Gastrocnemius medialis (tissue), 4 donors: Measurements from ENCODE around the gene RASA3.

ENCODE experiments used
- POLR2A ChIP-seq, 2 donors: fragments of 450-650 bp; IDR thresholded peaks; one replicate each; pipeline ENCODE4 v1.6.1; 2017; ENCODE audit warnings: antibody characterized with exemption in 2 of 2, mild to moderate bottlenecking in 2 of 2, moderate library complexity in 2 of 2
- TF ChIP-seq, protein P1 (sequence below), 5 experiments: fragments of 450-650 bp in 3 of 5; fragments of 200-600 bp in 2 of 5; sonication (generic) in 2 of 5; IDR thresholded peaks in 4 of 5; conservative IDR thresholded peaks in 1 of 5; 1 replicate in 4 of 5; 2 replicates in 1 of 5; pipeline ENCODE4 v1.5.1; 2016 to 2019; ENCODE audit warnings: antibody characterized with exemption in 5 of 5, mild to moderate bottlenecking in 3 of 5, moderate library complexity in 3 of 5

DNA sequence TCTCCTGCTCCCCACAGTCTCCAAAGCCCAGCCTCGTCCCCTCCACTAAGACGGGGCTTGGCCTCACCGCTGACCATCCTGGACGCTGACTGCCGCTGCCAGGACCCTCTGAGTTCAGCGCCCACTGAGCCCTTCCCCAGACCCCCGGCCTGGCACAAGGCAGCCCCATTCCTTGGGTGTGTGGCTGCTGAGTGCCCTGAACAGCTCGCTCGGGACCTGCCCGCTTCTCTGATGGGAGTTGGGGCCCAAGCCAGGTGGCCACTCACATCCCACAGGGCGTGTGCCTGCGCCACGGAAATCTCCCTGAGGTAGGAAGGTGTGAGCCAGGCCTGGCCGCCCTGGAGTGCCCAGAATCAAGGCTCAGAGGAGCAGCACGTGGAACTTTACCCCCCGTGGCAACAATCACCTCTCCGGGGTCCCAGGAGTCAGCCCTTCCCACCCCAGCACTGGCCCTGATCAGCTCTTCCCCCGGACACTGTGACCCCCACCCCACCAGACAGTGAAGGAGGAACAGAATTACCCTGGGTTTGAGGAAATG, 179.4 kb downstream of the RASA3 start:
- TF ChIP-seq, protein P1, sequence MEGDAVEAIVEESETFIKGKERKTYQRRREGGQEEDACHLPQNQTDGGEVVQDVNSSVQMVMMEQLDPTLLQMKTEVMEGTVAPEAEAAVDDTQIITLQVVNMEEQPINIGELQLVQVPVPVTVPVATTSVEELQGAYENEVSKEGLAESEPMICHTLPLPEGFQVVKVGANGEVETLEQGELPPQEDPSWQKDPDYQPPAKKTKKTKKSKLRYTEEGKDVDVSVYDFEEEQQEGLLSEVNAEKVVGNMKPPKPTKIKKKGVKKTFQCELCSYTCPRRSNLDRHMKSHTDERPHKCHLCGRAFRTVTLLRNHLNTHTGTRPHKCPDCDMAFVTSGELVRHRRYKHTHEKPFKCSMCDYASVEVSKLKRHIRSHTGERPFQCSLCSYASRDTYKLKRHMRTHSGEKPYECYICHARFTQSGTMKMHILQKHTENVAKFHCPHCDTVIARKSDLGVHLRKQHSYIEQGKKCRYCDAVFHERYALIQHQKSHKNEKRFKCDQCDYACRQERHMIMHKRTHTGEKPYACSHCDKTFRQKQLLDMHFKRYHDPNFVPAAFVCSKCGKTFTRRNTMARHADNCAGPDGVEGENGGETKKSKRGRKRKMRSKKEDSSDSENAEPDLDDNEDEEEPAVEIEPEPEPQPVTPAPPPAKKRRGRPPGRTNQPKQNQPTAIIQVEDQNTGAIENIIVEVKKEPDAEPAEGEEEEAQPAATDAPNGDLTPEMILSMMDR (IDR thresholded peaks at IDR 0.05 in 4 of 5, conservative IDR thresholded peaks at IDR 0.05 in 1 of 5) = no peak
- no peak for TF ChIP-seq POLR2A (IDR thresholded peaks at IDR 0.05)
